Measurements from ENCODE around the gene CCDC116. TPM values are rescaled to one million over a fixed set of nuclear protein-coding genes. Genes with fewer than 3 reads are reported as not detected.
A peak's percentile ranks its signal among the peaks of the same experiment; 100 is the strongest.

The CCDC116 gene
- total RNA-seq, 1 experiment from 2014 or later, result 0.21 TPM

GRCh38 chr22:21626735-21627469 lies 5.7 kb upstream of the CCDC116 start:
- CTCF ChIA-PET, result interaction anchor here (0.6 to 5.8 kb wide), 4 partner anchors 12 to 844 kb away, joined by 4 to 69 read pairs (median 7); partner anchors contain the start of gene SDF2L1
- POLR2A ChIA-PET, result interaction anchor here (0.6 to 4.6 kb wide), 3 partner anchors 10 to 39 kb away, joined by 3 to 80 read pairs (median 6); partner anchors contain the start of gene SDF2L1
- Mint-ChIP-seq H3K4me3 (ENCODE audit: unreplicated experiment) (peak overlapping the region; percentile 86), H3K36me3 (ENCODE audit: insufficient read depth, unreplicated experiment) (peaks cover 68% of the 10 kb centered on the region), H3K9me3 (ENCODE audit: unreplicated experiment) (no peaks in the 10 kb centered on the region), H3K27me3 (ENCODE audit: insufficient read depth, unreplicated experiment) (no peaks in the 10 kb centered on the region), H3K27ac (ENCODE audit: low read depth, unreplicated experiment) (no peak overlapping the region), H3K4me1 (ENCODE audit: insufficient read depth, unreplicated experiment) (peaks cover 33% of the 10 kb centered on the region)
- no peak for TF ChIP-seq CTCF (IDR thresholded peaks at IDR 0.05; ENCODE audit: unreplicated experiment)
- no peak for DNase-seq (ENCODE audit: unreplicated experiment)
- no TSS peak for BruUV-seq (replicated peaks)
- intact Hi-C loops (cut with micrococcal nuclease), result no loop called here

- Mint-ChIP-seq H3K27ac (ENCODE audit: low read depth, unreplicated experiment) (peak overlapping the region; percentile 83), H3K4me1 (ENCODE audit: insufficient read depth, unreplicated experiment) (peaks cover 16% of the 10 kb centered on the region), H3K9me3 (ENCODE audit: unreplicated experiment) (no peaks in the 10 kb centered on the region), H3K4me3 (ENCODE audit: unreplicated experiment) (peak overlapping the region; percentile 86), H3K27me3 (ENCODE audit: insufficient read depth, unreplicated experiment) (no peaks in the 10 kb centered on the region), H3K36me3 (ENCODE audit: insufficient read depth, unreplicated experiment) (peaks cover 51% of the 10 kb centered on the region)
- ChIA-PET CTCF (interaction anchor here (0.6 to 5.8 kb wide), 13 partner anchors 10 to 1059 kb away, joined by 3 to 69 read pairs (median 4); partner anchors contain the start of gene SDF2L1), POLR2A (interaction anchor here (0.6 to 4.6 kb wide), 12 partner anchors 9 to 528 kb away, joined by 3 to 80 read pairs (median 5); partner anchors contain the start of genes PPIL2, SDF2L1 and UBE2L3)
- no peak for TF ChIP-seq CTCF (IDR thresholded peaks at IDR 0.05; ENCODE audit: unreplicated experiment)
- no peak for DNase-seq (ENCODE audit: unreplicated experiment)
- no TSS peak for BruUV-seq (replicated peaks)
- intact Hi-C loops (cut with micrococcal nuclease), result loop anchor here (1.0 kb wide), 1 partner anchor 14 kb away; the partner anchor contains the start of gene SDF2L1
Observed at GRCh38 chr22:21628386-21629254, 3.9 kb upstream of the CCDC116 start.

GRCh38 chr22:21629255-21630149 lies 3.1 kb upstream of the CCDC116 start, which contains the start of gene YDJC:
YDJC (minus strand) TSS chr22:21630022; CDS start chr22:21630014, 8 bp downstream.
- Mint-ChIP-seq H3K36me3 (ENCODE audit: insufficient read depth, unreplicated experiment) (peaks cover 44% of the 10 kb centered on the region), H3K9me3 (ENCODE audit: unreplicated experiment) (no peaks in the 10 kb centered on the region), H3K4me3 (ENCODE audit: unreplicated experiment) (peak within 1 kb of the TSS; percentile 86), H3K4me1 (ENCODE audit: insufficient read depth, unreplicated experiment) (peaks cover 15% of the 10 kb centered on the region), H3K27me3 (ENCODE audit: insufficient read depth, unreplicated experiment) (no peaks in the 10 kb centered on the region), H3K27ac (ENCODE audit: low read depth, unreplicated experiment) (peak within 1 kb of the TSS; percentile 83)
- intact Hi-C loops (cut with micrococcal nuclease), result loop anchor here (1.0 kb wide), 1 partner anchor 13 kb away; the partner anchor contains the start of gene SDF2L1
- BruUV-seq (replicated peaks), result TSS peak; percentile 57
- ChIA-PET CTCF (interaction anchor here (0.6 to 5.8 kb wide), 13 partner anchors 9 to 1059 kb away, joined by 3 to 69 read pairs (median 4); partner anchors contain the start of genes PPIL2 and SDF2L1), POLR2A (interaction anchor here (0.6 to 4.6 kb wide), 14 partner anchors 10 to 528 kb away, joined by 3 to 80 read pairs (median 4); partner anchors contain the start of genes PPIL2, SDF2L1 and UBE2L3)
- DNase-seq (ENCODE audit: unreplicated experiment), result peak; percentile 94
- peak; percentile 80 for TF ChIP-seq CTCF (IDR thresholded peaks at IDR 0.05; ENCODE audit: unreplicated experiment)
